Astrocyte of the cerebellum (primary cell): Measurements from ENCODE around the gene ATP5F1D.

Source experiments
- DNase-seq: peaks from one replicate; pipeline ENCODE4 v3.0.0-alpha.2; 2011; ENCODE audit warnings: low read depth
- H3K4me3 ChIP-seq: 2 replicates; pipeline ENCODE4 v1.5.1; 2011; ENCODE audit warnings: mild to moderate bottlenecking, low read depth, low read length, moderate library complexity
- CTCF ChIP-seq: IDR thresholded peaks from 2 replicates; pipeline ENCODE4 v1.5.1; 2012; ENCODE audit warnings: low read length, low read depth, moderate library complexity, mild to moderate bottlenecking; ENCODE audit errors: missing control alignments
- in situ Hi-C: cut with HindIII; loops from 2 replicates; pipeline ENCODE4 v1.10.0; 2017; ENCODE audit warnings: low sequenced_read_pairs

ATP5F1D gene

DNA sequence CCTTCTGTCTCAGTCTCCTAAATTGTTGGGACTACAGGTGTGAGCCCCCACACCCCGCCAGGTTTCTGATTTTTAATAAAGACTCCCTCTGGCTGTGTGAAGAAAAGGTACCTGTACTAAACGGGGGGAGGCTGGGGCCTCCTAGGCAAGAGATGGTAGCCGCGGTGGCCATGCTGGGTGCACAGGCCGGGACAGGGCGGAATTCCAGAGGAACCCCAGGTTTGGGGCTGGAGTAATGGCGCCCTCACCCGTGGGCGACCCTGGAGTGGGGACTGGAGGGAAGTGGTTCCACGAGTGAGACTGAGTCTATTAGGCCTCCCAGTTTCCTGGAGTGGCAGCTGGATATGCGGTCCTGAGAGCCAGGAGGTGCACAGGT is 2.1 kb upstream of the ATP5F1D start:
- no peak for TF ChIP-seq CTCF
- in situ Hi-C loops, result no loop called here
- DNase-seq, result no peak
- no peak overlapping the region for H3K4me3 ChIP-seq

DNA sequence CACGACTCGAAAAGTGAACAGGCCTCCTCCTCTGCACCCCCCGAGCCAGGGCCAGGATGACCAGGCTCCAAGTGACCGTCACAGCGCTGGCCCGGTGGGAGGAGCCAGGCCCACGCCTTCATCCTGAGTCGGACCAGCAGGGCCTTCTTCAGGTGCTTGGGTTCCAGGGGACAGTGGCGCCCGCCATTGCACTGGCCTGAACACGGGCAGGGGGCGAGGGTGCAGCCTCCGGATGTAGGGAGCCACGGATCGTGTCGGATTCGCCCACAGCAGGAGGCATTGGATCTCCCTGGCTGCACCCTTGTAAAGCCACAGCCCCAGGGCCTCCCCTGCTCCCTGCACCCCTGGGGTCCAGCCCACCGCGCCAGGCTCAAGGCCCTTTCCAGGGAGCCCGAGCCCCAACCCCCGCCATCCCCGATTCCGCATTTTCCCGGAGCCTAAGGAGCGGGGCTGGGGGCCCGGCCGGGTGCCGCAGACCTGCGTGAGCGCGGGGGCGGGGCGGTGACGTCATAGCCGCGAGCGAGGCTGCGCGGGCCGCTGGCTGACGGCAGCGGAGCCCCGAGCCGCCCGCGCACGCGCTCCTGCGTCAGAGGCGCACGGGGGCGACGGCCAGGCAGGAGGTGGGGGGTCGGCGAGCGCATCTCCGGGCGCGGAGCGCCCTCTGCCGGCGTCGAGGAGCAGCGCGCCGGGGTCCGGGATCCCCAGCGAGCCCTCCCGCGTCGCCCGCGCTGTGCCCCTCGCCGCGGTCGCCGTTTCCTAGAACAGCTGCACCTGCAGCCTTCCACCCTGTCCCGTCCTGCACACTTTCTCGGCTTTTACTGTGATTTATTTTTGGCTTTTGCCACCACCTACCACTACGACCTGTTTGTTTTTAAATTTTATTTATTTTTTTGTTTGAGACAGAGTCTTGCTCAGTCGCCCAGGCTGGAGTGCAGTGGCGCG is 1.5 kb upstream of the ATP5F1D start:
- peak; percentile 66 for DNase-seq
- peak; percentile 61 for TF ChIP-seq CTCF
- peak overlapping the region; percentile 27 for H3K4me3 ChIP-seq
- in situ Hi-C loops, result no loop called here

GRCh38 chr19:1240925-1241324 is 626 bp upstream of the ATP5F1D start:
- no peak for DNase-seq
- H3K4me3 ChIP-seq, result no peak overlapping the region
- in situ Hi-C loops, result no loop called here
- no peak for TF ChIP-seq CTCF

- peak; percentile 92 for TF ChIP-seq CTCF
- in situ Hi-C loops, result no loop called here
- peak; percentile 73 for DNase-seq
- no peak overlapping the region for H3K4me3 ChIP-seq
Measured at GRCh38 chr19:1243768-1244692, 2.5 kb downstream of the ATP5F1D start.

- no peak for TF ChIP-seq CTCF
- in situ Hi-C loops, result no loop called here
- no peak for DNase-seq
- no peak overlapping the region for H3K4me3 ChIP-seq
Measured at GRCh38 chr19:1244693-1245451, 3.3 kb downstream of the ATP5F1D start.
